Measurements from ENCODE around the gene P4HA2.

The P4HA2 gene

DNA sequence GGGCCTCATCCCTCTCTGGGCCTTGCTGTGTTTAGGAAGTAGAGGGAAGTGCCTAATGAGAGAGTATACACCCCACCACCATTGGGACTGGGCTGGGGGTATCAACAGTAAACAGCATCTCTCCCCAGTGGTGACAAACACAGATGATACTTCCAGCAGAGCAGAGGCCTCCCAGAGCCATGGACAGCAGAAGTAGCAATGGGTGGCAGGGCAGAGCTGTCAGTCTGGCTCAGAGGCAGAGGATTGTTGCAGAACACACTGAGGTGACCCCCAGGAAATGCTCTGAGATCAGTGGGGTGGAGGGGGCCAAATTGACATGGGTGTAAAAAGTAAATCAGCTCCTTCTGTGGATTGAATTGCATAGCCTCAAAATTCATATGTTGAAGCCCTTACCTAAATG is 12.1 kb upstream of the P4HA2 start:
- peak; percentile 1 for DNase-seq
- peaks cover 4% of the 10 kb centered on the region for H3K9me3 ChIP-seq (ENCODE audit: severe bottlenecking)
- no peak overlapping the region for H3K4me3 ChIP-seq (ENCODE audit: low read depth, low read length)

GRCh38 chr5:132238901-132239500 is 11.3 kb upstream of the P4HA2 start:
- no peaks in the 10 kb centered on the region for H3K27me3 ChIP-seq (ENCODE audit: insufficient read depth, low read depth, severe bottlenecking)
- DNase-seq: peak; percentile 4
- H3K27ac ChIP-seq: no peak overlapping the region
- TF ChIP-seq, protein P1, sequence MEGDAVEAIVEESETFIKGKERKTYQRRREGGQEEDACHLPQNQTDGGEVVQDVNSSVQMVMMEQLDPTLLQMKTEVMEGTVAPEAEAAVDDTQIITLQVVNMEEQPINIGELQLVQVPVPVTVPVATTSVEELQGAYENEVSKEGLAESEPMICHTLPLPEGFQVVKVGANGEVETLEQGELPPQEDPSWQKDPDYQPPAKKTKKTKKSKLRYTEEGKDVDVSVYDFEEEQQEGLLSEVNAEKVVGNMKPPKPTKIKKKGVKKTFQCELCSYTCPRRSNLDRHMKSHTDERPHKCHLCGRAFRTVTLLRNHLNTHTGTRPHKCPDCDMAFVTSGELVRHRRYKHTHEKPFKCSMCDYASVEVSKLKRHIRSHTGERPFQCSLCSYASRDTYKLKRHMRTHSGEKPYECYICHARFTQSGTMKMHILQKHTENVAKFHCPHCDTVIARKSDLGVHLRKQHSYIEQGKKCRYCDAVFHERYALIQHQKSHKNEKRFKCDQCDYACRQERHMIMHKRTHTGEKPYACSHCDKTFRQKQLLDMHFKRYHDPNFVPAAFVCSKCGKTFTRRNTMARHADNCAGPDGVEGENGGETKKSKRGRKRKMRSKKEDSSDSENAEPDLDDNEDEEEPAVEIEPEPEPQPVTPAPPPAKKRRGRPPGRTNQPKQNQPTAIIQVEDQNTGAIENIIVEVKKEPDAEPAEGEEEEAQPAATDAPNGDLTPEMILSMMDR (IDR thresholded peaks at IDR 0.05; ENCODE audit: low read depth, low read length): no peak
- no peak overlapping the region for H3K4me3 ChIP-seq (ENCODE audit: low read depth, low read length)
- no peaks in the 10 kb centered on the region for H3K36me3 ChIP-seq
- H3K9me3 ChIP-seq (ENCODE audit: severe bottlenecking): no peaks in the 10 kb centered on the region

More for the DNA sequence above, 12.1 kb upstream of the P4HA2 start:
- H3K36me3 ChIP-seq: no peaks in the 10 kb centered on the region
- no peaks in the 10 kb centered on the region for H3K27me3 ChIP-seq (ENCODE audit: insufficient read depth, low read depth, severe bottlenecking)
- TF ChIP-seq, protein P1 (IDR thresholded peaks at IDR 0.05; ENCODE audit: low read depth, low read length): no peak
- H3K27ac ChIP-seq: no peak overlapping the region

DNA sequence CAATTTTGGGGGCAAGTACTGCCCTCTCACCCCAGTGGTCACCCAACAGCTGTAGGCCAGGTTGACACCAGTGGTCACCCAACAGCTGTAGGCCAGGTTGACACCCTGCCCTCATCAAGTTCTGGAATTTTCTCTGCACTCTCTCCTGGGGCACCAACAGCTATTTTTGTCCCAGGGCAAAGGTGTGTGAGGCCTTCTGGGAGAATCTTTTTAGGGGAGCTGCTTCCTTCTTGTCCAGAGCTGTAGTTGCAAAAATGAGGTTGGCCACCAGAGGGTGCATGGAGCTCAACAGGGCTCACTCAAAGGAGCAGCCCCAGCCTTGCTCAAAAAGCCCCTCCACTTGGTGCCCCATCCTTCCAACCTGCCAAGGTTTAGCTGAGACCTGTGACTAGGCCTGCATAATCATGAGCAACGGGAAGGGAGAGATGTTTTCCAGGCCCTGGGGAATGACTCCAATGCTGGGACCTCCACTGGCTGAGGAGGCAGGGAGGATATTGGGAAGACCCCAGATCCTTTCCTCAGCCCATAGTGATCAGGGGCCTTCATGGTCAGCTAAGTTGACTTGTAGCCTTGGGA is 10.6 kb upstream of the P4HA2 start:
- TF ChIP-seq, protein P1 (IDR thresholded peaks at IDR 0.05; ENCODE audit: low read depth, low read length): peak; percentile 86
- H3K36me3 ChIP-seq: no peaks in the 10 kb centered on the region
- H3K27ac ChIP-seq: no peak overlapping the region; the same call in 1 of the 2 replicates
- DNase-seq: peak; percentile 85
- H3K27me3 ChIP-seq (ENCODE audit: insufficient read depth, low read depth, severe bottlenecking): no peaks in the 10 kb centered on the region
- H3K4me3 ChIP-seq (ENCODE audit: low read depth, low read length): no peak overlapping the region
- H3K9me3 ChIP-seq (ENCODE audit: severe bottlenecking): no peaks in the 10 kb centered on the region

- Histone ChIP-seq H3K36me3 (no peaks in the 10 kb centered on the region), H3K4me3 (ENCODE audit: low read depth, low read length) (no peak overlapping the region), H3K27me3 (ENCODE audit: insufficient read depth, low read depth, severe bottlenecking) (no peaks in the 10 kb centered on the region), H3K27ac (peak overlapping the region; percentile 63), H3K9me3 (ENCODE audit: severe bottlenecking) (no peaks in the 10 kb centered on the region)
- DNase-seq: peak; percentile 4
- TF ChIP-seq, protein P1 (IDR thresholded peaks at IDR 0.05; ENCODE audit: low read depth, low read length): no peak
Measured at GRCh38 chr5:132237670-132238069, 10.0 kb upstream of the P4HA2 start.

DNA sequence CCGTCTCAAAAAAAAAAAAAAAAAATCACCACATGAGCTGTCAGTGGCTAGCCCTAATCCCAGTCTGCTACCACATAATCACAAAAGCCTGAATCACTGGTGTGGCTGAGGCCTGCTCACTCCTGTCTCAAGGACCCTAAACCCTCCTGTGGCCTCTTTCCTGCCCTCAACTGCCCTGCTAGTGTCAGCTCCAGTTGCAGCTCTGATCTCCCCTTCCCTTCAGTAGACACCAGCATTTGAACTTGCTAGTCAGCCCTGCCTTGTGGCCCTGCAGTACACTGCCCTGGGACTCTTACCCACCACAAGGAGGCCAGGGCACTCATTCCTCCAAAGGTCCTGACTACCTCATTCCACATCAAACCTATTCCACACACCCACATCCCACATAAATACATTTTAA is 9.5 kb upstream of the P4HA2 start:
- TF ChIP-seq, protein P1 (IDR thresholded peaks at IDR 0.05; ENCODE audit: low read depth, low read length): peak; percentile 42; the same call in 1 of the 2 replicates
- DNase-seq: peak; percentile 72
- Histone ChIP-seq H3K27me3 (ENCODE audit: insufficient read depth, low read depth, severe bottlenecking) (no peaks in the 10 kb centered on the region), H3K36me3 (no peaks in the 10 kb centered on the region), H3K4me3 (ENCODE audit: low read depth, low read length) (no peak overlapping the region), H3K9me3 (ENCODE audit: severe bottlenecking) (no peaks in the 10 kb centered on the region), H3K27ac (peak overlapping the region; percentile 63)
